Bronchial epithelial cell (primary cell): Measurements from ENCODE around the gene PTK6. TPM values are rescaled to one million over a fixed set of nuclear protein-coding genes. Genes with fewer than 3 reads are reported as not detected.

Experiments used
- DNase-seq: peaks from one replicate; pipeline ENCODE4 v3.0.0-alpha.2; 2010; ENCODE audit warnings: low read depth
- FAIRE-seq: peaks from 2 replicates; lab custom pipeline; 2011; peaks lifted over from hg19 to GRCh38; lab: Jason Lieb, UNC
- H3K27me3 ChIP-seq: 2 replicates; pipeline ENCODE4 v1.5.1; 2011; ENCODE audit warnings: low read length; ENCODE audit not compliant: control insufficient read depth, insufficient read depth
- H3K36me3 ChIP-seq: 2 replicates; pipeline ENCODE4 v1.5.1; 2011; ENCODE audit warnings: low read length; ENCODE audit not compliant: control insufficient read depth, insufficient read depth
- H3K4me3 ChIP-seq: 2 replicates; pipeline ENCODE4 v1.5.1; 2011; ENCODE audit warnings: mild to moderate bottlenecking, low read depth, low read length, control low read depth
- CTCF ChIP-seq: IDR thresholded peaks from 2 replicates; pipeline ENCODE4 v1.5.1; 2011; ENCODE audit warnings: mild to moderate bottlenecking, moderate library complexity, low read length, control low read depth, inconsistent platforms; ENCODE audit not compliant: insufficient read depth, severe bottlenecking
- total RNA-seq: library from RNA; depleted of rRNA; stranded (reverse); fragments of >200 nt; gene quantifications from 2 replicates; pipeline ENCODE4 v1.2.1, GENCODE V29; 2014

The PTK6 gene
- total RNA-seq, 1 donor from 2014 or later, result 59.5 TPM

- no peak for TF ChIP-seq CTCF
- DNase-seq (peak; percentile 3), FAIRE-seq (no peak)
- Histone ChIP-seq H3K27me3 (peaks cover 15% of the 10 kb centered on the region), H3K4me3 (no peak overlapping the region), H3K36me3 (no peaks in the 10 kb centered on the region)
These were observed 36.0 kb downstream of the PTK6 start for GRCh38 chr20:63500902-63501817.

GRCh38 chr20:63500151-63500901 is 36.9 kb downstream of the PTK6 start:
- DNase-seq (no peak), FAIRE-seq (no peak)
- H3K27me3 ChIP-seq, result peaks cover 15% of the 10 kb centered on the region
- no peak overlapping the region for H3K4me3 ChIP-seq
- H3K36me3 ChIP-seq, result no peaks in the 10 kb centered on the region
- no peak for TF ChIP-seq CTCF

GRCh38 chr20:63499338-63499969 is 37.7 kb downstream of the PTK6 start:
- H3K36me3 ChIP-seq, result no peaks in the 10 kb centered on the region
- FAIRE-seq (no peak), DNase-seq (no peak)
- peaks cover 15% of the 10 kb centered on the region for H3K27me3 ChIP-seq
- H3K4me3 ChIP-seq, result no peak overlapping the region
- no peak for TF ChIP-seq CTCF

- TF ChIP-seq CTCF, result no peak
- Histone ChIP-seq H3K27me3 (peaks cover 15% of the 10 kb centered on the region), H3K4me3 (no peak within 1 kb of the TSS), H3K36me3 (no peaks in the 10 kb centered on the region)
- FAIRE-seq (no peak), DNase-seq (no peak)
These were observed 38.2 kb downstream of the PTK6 start, which contains the start of gene EEF1A2 for GRCh38 chr20:63498960-63499337. Gene EEF1A2 (minus strand): TSS chr20:63499083. CDS start chr20:63497763, 1,320 bp downstream.

- no peaks in the 10 kb centered on the region for H3K36me3 ChIP-seq
- FAIRE-seq, result no peak
- H3K4me3 ChIP-seq, result no peak overlapping the region
- TF ChIP-seq CTCF, result no peak
- DNase-seq, result peak; percentile 22
- H3K27me3 ChIP-seq, result peaks cover 15% of the 10 kb centered on the region
These were observed 38.9 kb downstream of the PTK6 start for GRCh38 chr20:63497946-63498935.
